ENCODE measurements around the gene PDZD2.
"Not testable (repeated sequence)": the region's sequence is repeated elsewhere in the genome, so short reads cannot be mapped to it uniquely, and the experiment has no call there.

PDZD2 gene

GRCh38 chr5:32118922-32119321 is 480.0 kb downstream of the PDZD2 start:
- DNase-seq: not testable (repeated sequence)

- DNase-seq: no peak
Observed at GRCh38 chr5:32123058-32123805, 484.3 kb downstream of the PDZD2 start.

GRCh38 chr5:32123889-32124676 is 485.2 kb downstream of the PDZD2 start:
- no peak for DNase-seq

GRCh38 chr5:32126691-32127090 is 487.8 kb downstream of the PDZD2 start:
- no peak for DNase-seq

- DNase-seq: no peak
Observed at GRCh38 chr5:32127711-32128110, 488.8 kb downstream of the PDZD2 start.

- DNase-seq: no peak
Observed at GRCh38 chr5:32129074-32129598, 490.2 kb downstream of the PDZD2 start.

GRCh38 chr5:32130865-32131264 is 491.9 kb downstream of the PDZD2 start:
- no peak for DNase-seq

- no peak for DNase-seq
Observed at GRCh38 chr5:32131604-32132003, 492.7 kb downstream of the PDZD2 start.

- no peak for DNase-seq
Observed at GRCh38 chr5:32132757-32133156, 493.8 kb downstream of the PDZD2 start.

GRCh38 chr5:32135086-32135485 is 496.2 kb downstream of the PDZD2 start:
- no peak for DNase-seq

- no peak for DNase-seq
Observed at GRCh38 chr5:32136342-32136741, 497.4 kb downstream of the PDZD2 start.

GRCh38 chr5:32138839-32139493 is 500.0 kb downstream of the PDZD2 start:
- no peak for DNase-seq

GRCh38 chr5:32143617-32144377 is 504.9 kb downstream of the PDZD2 start:
- DNase-seq: no peak

- DNase-seq: no peak
Observed at GRCh38 chr5:32144378-32145207, 505.7 kb downstream of the PDZD2 start.

GRCh38 chr5:32145378-32145777 is 506.4 kb downstream of the PDZD2 start:
- DNase-seq: no peak

- DNase-seq: no peak
Observed at GRCh38 chr5:32147236-32147635, 508.3 kb downstream of the PDZD2 start.

GRCh38 chr5:32147959-32148358 is 509.0 kb downstream of the PDZD2 start:
- no peak for DNase-seq

GRCh38 chr5:32150366-32150765 is 511.4 kb downstream of the PDZD2 start:
- no peak for DNase-seq

- no peak for DNase-seq
Observed at GRCh38 chr5:32151198-32151597, 512.3 kb downstream of the PDZD2 start.

- no peak for DNase-seq
Observed at GRCh38 chr5:32153723-32154122, 514.8 kb downstream of the PDZD2 start.

GRCh38 chr5:32155211-32155610 is 516.3 kb downstream of the PDZD2 start:
- DNase-seq: no peak

GRCh38 chr5:32156635-32157034 is 517.7 kb downstream of the PDZD2 start:
- no peak for DNase-seq
